Right hindlimb (tissue), 1 donor: ENCODE measurements around the gene GMEB2.

Source experiments
- DNase-seq: peaks from one replicate; pipeline ENCODE4 v3.0.0-alpha.2; 2018

GMEB2 gene

GRCh38 chr20:63542031-63542559 is 84.8 kb downstream of the GMEB2 start:
- no peak for DNase-seq

GRCh38 chr20:63541371-63541770 is 85.5 kb downstream of the GMEB2 start:
- DNase-seq: no peak

GRCh38 chr20:63540417-63541186 is 86.3 kb downstream of the GMEB2 start:
- no peak for DNase-seq

GRCh38 chr20:63539441-63540370 is 87.2 kb downstream of the GMEB2 start:
- no peak for DNase-seq

GRCh38 chr20:63539092-63539430 is 87.8 kb downstream of the GMEB2 start:
- no peak for DNase-seq

DNA sequence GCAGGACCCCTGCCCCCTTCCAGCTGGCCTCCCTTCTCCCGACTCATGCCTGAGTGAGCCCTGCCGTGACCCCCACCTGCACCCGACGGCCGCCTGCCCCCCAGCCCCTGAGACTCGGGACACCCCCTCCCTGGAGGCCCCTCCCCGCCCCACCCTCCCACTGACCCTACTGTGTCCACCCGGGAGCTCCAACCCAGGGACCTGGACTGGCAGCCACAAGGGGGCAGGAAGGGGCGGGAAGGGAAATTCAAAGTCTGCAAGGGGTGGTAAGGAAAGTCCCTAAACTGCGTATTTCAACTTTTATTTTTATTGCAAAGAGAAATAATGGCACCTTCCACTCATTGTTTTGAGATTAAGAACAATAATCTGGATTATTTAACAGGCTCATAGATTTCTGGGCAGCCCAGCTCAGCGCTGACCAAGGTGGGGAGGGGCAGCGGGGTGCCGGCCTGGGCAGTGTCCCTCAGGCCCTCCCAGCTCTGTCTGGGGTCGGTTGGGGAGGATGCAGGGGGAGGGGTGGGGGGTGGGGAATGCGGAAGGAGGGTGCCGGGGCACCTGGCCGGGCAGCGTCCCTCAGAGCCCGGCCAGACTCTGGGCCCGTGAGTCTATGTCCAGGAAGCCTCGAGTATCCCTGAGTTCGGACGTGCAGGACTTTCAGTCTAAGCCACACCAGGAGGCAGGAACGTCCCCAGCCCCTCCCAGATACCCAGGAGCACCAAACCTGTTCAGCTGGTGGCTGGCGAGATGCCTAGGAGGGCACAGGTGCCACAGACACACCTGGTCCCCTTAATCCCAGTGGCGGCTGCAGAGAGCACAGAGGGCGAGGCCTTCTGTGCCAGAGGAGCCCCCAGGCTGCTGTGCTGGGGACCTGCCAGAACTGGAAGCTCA is 88.5 kb downstream of the GMEB2 start:
- DNase-seq: no peak
